GM19238 (cell line): ENCODE measurements around the gene MRAS.
A peak's percentile ranks its signal among the peaks of the same experiment; 100 is the strongest.

Source experiments
- DNase-seq: peaks from one replicate; pipeline ENCODE4 v3.0.0; 2011; ENCODE audit warnings: low spot score; ENCODE audit not compliant: insufficient read length

The MRAS gene

DNA sequence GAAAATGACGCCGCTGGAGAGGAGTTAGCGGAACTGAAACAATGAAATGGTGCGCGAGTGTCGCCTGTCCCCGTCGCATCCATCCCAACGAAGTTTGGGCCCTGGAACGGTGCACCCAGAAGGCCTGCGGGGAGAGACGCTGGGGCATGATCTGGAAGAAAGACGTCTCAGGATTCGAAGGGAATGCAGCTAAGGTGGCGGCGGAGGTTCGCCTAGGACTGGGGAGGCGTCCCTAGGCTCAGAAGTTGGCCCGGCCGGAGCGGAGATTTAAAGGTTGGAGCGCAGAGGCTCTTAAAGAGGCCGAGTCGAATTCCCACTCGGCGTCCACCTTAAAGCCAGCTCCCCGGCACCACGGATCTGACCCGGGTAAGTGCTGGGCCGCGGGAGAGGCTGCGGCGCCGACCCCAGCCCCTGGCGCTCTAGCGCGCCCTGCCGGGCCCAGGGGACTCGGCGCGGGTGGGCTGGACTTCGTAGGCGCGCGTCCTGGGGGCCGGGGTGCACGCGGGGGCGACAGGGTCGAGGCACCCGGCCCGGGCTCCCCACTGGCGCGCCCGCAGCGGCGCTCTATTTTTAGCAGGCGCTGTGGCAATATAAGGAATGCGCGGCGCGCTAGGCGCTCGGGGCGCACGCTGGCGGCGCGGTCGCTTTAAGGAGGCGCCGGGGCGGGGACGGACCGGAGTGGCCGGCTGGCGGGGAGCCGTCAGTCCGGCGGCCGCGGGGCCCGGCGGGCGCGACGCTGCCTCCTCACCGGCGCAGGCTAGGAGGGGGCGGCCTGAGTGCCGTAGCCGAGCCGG, at the start of gene MRAS:
MRAS (plus strand) TSS at position 620 of the 794 bp plus-strand sequence. CDS start 24,305 bp downstream, outside the sequence.
- DNase-seq, result no peak

DNA sequence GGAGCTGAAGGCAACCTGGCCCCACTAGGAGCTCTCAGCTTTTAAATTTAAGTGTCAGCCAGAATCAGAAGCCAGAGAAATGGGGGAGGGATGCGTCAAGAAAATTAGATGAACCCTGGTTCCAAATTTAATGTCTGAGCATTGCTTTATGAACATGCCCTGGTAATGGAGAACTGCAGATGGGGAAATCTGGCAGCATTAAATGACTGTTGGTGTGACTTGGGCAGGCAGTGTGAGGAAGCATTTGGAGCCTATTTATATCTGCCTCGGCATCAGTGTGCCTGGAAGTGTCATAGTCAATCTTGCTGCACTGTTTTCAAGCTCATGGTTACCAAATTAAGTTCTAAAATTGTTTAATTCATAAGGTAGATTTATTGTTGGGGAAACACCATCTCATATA, 47.7 kb upstream of the MRAS start:
- no peak for DNase-seq

DNA sequence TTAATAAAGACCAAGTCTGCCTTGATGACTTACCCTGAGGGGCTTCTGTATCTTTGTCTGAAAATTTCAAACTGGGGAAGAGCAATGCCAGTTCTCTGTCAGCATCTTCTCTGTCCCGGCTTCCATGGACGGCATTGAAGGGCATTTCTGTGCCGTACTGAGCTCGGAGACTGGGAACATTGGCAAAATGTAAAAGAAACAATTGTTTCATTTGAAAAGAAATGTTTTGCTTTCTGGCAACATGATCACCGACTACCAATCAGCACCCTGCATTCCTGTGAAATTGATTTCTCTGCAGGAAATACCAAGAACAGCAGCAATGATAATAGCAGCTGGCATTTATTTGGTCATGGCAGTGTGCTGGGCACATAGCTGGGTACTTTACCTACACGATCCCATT, 44.9 kb upstream of the MRAS start:
- no peak for DNase-seq

DNA sequence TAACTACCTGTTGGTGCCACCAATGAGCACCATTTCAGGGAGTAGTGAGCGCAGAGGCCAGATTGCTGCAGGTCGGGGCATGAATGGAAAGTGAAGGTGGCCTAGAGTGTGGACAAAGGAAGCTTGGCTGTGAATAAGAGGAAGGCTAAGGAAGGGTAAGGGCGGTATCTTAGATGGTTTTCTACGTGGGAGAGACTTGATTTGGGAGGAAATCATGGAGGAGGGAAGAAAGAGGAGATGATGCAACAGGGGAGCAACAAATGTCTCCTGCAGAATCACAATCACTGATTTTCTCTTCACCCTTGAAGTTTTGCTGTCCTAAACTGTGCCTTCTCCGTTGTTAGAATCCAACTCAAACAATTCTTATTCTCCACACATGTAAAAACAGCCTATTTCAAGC, 40.5 kb upstream of the MRAS start:
- DNase-seq, result no peak

DNA sequence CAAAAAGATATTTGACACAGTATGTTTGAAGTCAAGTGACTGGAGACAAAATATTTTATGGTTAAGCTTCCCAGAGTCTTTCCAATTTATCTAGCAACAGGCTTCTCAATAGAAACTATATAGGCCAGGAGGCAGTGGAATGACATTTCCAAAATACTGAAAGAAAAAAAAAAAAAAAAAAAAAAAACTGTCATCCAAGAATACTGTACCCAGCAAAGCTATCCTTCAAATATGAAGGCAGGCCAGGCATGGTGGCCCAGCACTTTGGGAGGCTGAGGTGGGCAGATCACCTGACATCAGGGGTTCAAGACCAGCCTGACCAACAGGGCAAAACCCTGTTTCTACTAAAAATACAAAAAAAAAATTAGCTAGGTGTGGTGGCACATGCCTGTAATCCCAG, 39.6 kb upstream of the MRAS start:
- no peak for DNase-seq

DNA sequence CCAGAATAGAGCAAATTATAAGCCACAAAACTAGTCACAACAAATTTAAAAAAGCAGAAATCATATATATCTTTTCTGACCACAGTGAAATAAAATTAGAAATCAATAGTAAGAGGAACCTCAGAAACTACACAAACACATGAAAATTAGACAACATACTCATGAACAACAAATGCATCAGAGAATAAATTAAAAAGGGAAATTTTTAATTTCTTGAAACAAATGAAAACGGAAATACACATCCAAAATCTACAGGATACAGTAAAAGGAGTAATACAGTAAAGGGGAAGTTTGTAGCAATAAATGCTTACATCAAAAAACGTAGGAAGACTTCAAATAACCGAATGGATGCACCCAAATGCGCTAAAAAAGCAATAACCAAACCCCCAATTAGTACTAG, 37.9 kb upstream of the MRAS start:
- DNase-seq, result no peak

DNA sequence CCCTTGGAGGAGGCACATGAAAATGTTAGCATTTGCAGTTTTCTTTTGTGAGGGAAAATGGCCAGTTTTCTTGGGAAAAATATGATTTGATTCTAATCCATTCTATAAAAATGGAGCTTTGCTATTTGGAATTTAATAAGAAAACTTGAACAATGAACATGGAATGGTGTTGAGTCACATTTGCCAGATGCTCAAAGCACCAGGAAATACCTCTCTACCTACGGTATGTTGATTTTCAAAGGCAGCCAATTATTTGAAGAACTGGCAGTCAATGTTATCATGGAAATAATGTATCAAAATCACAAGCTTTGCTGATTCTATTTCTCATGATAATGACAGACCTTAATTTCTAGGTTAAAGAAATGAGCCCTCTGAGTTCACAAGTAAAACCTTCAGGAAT, 33.6 kb upstream of the MRAS start:
- no peak for DNase-seq

DNA sequence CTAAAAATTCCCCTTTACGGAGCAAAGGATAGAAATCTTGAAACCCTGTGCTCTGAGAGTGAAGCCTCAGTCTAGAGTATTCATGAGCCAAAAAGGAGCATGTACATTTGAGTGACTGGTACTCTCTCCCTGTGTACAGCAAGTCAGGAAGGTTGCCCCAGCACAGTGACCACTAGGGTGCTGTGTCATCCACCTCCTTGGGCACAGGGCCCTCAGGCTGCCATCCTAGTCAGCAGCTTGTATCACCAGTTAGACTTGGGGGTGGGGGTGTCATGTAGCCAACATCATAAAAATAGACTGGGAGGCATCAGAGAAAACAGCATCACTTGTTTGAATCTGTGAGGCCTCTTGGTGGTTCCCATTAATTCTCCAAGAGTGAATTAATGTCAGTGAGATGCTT, 30.7 kb upstream of the MRAS start:
- DNase-seq, result no peak

DNA sequence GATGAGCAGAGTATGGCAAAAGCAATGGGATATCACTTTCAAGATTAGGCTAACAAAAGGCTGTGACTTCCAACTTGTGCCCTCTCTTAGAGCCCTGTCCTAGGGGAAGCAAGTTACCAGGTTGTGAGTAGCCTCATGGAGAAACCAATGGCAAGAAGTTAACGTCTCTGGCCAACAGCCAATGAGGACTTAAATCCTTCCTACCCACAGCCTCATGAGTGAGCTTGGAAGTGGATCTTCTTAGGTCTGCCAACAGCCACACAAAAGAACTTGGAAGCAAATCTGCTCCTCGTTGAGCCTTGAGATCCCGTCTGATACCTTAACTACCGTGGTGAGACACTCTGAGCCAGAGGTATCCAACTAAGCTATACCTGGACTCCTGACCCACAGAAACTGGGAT, 24.4 kb upstream of the MRAS start:
- no peak for DNase-seq

DNA sequence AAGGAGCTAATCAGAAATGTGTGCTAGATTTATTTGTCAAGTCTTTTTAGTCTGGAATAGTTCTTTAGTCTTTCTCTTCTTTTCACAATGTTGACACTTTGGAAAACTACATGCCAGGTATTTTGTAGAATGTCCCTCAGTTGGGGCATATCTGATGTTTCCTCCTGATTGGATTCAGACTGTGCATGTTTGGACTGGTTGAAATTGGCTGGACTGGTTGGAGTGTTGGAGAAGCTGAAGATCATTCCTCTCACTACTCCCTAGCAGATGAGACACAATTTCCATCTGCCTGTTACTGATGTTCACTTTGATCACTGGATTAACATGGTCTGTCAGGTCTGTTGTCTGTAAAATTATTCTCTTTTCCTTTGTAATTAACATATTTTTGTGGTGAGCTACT, 22.4 kb upstream of the MRAS start:
- no peak for DNase-seq

DNA sequence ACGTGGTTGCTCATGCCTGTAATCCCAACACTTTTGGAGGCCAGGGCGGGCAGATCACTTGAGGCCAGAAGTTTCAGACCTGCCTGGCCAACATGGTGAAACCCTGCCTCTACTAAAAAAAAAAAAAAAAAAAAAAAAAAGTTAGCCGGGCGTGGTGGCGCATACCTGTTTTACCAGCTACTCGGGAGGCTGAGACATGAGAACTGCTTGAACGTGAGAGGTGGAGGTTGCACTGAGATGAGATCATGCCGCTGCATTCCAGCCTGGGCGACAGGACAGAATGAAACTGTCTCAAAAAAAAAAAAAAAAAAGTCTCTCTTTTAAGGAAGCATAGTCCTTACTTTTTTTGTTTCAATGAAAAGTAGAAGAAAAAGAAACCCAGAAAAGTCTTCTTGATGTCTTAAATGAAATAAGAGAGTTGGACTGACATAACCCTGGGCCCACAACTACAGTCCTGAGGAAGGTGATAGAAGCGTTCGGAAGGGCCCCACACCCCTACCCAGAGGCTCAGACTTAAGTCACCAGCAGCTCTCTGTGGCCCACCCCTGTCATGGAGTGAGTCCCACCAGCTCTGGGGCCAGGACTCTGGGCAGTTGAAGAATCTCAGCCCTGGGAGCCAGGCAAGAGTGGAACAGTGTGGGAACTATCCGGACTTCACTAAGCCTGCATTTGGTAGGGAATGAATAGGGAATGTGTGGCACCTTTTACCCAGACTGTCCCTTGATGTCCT, 21.3 kb upstream of the MRAS start:
- DNase-seq, result no peak

DNA sequence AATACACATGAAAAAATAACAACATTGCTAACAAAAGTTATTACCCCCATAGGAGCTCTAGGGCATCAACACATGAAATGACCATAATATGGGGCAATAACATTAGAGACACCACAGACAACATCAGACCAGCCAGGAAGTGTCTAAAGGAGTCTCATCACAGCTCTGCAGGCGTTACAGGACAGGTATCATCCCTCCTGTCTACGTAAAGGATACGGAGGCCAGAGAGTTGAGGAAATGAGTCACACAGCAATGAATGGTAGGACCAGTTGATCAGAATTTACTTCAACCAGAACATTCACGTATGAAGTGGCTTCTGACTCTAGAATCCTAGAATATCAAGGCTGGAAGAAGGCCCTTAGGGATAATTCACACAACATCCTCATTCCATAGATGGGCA, 20.5 kb upstream of the MRAS start:
- no peak for DNase-seq

DNA sequence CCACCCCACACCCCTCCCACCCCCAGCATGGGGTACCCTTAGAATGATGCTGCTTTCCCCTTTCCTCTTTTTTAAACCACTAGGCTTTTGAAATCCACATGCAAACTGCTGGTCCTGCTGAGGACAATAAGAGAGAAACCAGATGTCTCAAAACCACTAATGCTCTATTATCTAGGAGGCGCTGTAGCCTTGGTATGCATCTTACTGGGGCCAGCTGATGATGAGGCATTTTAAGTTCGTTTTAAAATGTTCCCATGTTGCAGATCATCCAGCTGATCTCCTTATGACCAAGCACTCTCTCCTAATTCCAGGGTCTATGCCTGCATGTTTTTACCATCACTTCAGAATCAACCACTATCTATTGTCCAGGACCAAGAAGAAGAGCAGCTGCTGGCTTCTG, 20.0 kb upstream of the MRAS start:
- DNase-seq, result no peak

DNA sequence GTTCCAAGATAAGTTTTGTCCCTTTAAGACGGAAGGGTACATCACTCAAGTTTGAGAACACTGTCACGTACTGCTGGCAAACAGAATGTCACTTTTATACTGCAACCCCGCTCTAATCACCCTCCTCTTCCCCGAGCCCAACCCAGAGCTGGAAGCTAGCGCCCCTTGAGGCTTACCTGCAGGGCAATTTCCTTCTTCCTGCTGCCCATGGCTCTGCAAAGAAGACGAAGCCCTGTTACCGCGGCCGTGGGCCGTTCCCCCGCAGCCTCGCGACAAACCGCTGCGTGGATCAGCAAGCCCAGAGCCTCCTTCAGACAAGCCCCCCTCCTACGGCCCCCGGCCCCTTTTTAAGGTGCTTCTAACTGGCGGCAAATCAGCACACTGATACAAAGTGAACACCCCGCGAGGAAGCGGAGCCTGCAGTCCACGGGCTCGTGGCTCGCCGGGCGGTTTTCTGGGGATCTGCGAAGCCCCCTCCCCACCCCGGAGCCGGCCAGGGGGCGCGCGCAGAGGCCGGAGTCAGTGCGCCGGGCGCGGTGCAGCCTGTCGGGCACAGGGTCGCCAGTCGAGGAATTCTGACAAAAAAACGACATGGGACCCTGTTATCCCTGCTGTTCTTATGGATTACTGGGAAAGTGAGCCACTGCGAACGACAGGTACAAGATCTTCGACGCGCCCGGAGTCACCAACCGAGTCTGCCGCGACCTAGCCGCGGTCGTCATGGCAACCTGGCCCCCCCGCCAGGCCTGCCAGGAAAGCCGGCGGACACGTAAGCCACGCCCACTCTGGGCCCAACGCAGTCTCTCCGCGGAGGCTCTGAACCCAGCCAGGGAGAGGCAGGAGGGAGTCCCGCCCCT, 19.0 kb upstream of the MRAS start, which contains the start of gene NME9:
NME9 (minus strand) TSS at position 725 of the 857 bp plus-strand sequence; CDS start at position 209, 516 bp downstream.
- DNase-seq, result peak; percentile 58

DNA sequence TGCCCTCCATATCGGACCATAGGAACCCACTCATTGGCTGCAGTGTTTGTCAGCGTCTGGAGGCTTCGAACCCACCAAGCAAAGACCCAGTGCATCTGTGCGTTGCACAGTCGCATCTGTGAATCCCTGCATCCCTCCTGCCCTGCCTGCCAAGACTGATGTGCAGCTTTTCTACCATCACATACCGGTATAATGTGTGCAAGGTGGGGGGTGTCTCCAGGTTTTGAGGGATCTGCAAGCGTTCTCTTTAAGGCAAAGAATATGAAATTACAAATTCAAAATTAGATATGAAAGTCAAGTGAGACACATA, 18.4 kb upstream of the MRAS start:
- DNase-seq, result no peak

DNA sequence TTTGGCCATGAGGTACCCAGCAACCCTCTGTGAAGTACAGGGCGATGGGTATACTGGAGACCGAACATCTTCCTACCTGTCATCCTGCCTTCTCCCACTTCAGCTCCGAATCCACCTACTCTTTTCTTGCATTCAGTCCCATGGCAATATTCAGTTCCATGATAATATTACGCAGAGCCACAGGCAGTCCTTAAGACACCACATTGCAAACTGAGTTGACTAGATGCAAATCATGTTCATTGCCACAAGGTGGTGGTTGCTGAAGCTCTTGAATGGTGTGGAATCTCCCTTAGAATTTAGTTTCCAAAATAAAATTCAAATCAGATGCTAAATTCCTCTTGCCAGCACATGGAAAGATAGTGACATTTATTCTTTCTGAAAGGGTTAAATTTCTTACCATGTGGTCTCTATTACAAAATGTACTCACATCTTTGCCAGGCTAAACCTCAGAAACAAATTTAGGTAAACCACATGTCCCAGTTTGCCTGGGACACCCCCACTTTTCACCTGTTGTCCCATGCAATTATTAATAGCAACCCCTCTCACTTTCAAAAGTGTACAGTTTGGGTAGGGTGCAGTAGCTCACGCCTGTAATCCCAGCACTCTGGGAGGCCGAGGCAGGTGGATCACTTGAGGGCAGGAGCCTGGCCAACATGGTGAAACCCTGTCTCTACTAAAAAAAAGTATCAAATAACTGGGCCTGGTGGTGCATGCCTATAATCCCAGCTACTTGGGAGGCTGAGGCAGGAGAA, 17.1 kb upstream of the MRAS start:
- no peak for DNase-seq

DNA sequence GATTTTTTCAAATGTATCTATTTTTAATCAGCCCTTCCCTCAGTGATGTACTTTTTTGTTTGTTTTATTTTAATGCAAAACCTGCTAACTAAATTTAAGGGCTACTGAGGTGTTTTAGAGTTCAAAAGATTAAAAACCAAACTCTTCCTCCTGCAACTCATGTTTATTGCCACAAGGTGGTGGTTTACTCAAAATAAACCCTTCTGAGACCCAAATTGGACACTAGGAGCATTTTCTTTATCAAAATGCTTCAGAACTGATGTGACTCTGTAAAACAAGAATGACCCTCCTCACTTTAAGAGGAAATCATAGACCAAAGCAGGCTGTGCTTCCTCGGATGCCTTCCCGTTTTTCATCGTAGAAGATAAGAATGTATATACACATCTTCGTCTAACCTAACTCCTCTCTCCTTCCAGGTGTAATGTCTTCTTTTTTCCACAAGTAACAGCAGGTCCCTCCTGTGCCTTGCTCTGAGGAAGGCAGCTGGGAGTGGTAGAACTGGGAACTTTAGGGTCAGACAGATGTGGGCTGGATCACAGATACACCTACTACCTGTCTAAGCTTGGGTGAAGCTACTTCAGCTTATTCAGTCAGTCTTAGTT, 15.8 kb upstream of the MRAS start:
- DNase-seq, result no peak

DNA sequence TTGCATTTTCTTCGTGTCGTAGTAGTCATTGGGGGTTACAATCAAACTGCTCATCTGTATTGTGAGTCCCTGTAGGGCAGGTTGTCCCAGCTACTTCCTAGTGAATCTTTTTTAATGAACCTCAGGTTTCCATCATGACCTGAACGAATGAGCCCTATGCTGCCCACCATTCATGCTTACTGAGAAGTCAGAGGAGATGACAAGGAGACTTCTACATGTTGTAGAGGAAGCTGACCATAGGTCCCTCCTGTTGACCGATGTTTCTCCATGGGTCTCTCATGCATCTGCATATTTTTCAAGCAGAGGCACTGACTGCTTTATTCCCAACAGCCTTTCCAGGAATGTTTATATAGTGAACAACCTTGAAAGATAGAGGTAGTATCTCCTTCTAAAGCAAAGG, 13.8 kb upstream of the MRAS start:
- no peak for DNase-seq

DNA sequence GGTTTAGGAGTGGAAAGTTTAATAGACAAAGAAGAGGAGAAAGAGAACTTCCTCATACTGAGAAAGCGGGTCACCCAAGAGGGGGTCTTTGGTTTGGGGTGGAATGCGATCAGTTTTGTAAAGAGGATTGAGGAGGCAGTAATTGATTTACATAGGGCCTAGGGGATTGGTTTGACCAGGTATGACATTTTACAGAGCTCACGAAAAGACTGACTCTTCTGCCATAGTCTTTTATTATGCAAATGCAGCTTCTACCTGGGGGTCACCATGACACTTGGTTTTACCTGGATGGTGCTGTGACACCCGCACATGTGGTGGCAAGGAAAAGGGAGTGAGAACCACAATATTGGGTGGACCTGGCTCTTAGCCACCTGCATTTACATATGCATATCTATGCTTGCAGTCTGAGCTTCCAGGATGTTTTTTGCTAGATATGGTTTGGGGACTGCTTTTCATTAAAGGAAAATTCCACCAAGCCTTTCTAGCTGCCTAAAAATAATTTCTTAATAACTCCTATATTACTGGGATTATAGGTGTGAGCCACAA, 11.9 kb upstream of the MRAS start:
- no peak for DNase-seq

DNA sequence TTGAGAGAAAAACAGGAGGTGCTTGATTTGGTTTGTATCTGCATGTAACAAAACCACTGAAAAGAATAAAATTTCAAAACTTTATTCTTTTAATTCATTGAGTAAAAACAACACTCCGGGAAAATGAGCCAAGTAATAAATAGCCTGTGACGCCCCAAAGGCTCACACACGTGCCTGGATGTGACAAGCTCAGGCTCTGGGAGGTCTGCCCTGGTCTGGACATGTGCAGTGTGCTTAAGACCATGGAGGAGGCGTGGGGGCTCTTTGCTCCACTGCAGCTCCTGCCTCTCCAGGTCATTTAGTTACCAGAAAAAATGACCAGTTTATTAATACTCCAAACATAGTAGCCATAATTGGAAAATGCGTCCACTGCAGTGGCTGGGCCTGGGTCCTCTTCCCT, 10.1 kb upstream of the MRAS start:
- no peak for DNase-seq

DNA sequence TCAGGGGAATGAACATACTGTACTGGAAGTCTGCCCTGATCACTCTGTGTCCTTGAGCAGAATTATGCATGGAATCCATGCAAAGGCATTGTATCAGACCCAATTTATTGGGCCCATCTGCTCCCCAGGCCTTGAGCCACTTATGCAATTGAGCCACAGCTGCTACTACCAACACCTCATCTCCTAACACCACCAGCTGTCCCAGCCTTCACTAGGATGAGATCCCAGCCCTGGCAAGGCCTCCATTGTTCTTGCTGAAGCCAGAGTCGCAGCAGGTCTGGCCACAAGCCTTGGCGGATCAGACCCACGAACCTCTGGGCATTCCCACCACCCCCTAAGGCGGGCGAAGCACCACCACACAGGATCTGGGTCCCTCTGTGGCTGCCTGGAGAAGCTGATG, 9.6 kb upstream of the MRAS start:
- DNase-seq, result no peak
